Measurements from ENCODE around the gene TSNAX.

Gene TSNAX

GRCh38 chr1:231606712-231607111 lies 78.2 kb downstream of the TSNAX start:
- peaks cover 4% of the 10 kb centered on the region for H3K9me3 Mint-ChIP-seq
- no peak for DNase-seq
- peaks cover 24% of the 10 kb centered on the region for H3K27me3 Mint-ChIP-seq
- no peak overlapping the region for H3K27ac Mint-ChIP-seq
- H3K36me3 Mint-ChIP-seq: peaks cover 10% of the 10 kb centered on the region
- H3K4me3 Mint-ChIP-seq: no peak overlapping the region
- H3K4me1 Mint-ChIP-seq: peaks cover 33% of the 10 kb centered on the region
- CTCF ChIA-PET: interaction anchor here (0.7 to 2.4 kb wide), 7 partner anchors 15 to 585 kb away, joined by 3 to 6 read pairs (median 4); partner anchors contain the start of genes EXOC8 and SPRTN

DNA sequence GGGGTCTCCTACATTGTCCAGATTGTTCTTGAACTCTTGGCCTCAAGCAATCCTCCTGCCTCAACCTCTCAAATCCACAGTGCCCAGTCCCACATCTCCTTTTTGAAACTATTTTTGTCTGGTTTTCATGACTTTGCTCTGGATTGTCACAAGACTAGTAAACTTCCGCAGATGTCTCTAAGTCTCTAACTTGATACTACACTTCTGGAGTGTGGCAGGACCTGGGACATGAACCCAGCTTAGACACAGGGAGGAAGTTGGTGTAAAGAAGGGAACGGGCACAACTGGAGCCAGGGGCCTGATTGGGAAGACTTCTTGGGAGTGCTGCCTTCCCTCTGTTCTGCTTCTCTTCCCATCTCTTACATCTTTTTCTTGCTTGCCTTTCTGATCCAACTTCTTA lies 81.9 kb downstream of the TSNAX start:
- CTCF ChIA-PET: no interaction called here
- Mint-ChIP-seq H3K4me1 (peaks cover 53% of the 10 kb centered on the region), H3K36me3 (peaks cover 24% of the 10 kb centered on the region), H3K27me3 (peaks cover 24% of the 10 kb centered on the region), H3K4me3 (no peak overlapping the region), H3K9me3 (peaks cover 18% of the 10 kb centered on the region), H3K27ac (no peak overlapping the region)
- DNase-seq: no peak

GRCh38 chr1:231611111-231611510 lies 82.6 kb downstream of the TSNAX start:
- H3K27me3 Mint-ChIP-seq: peaks cover 22% of the 10 kb centered on the region
- H3K27ac Mint-ChIP-seq: peak overlapping the region; percentile 51
- CTCF ChIA-PET: no interaction called here
- H3K4me3 Mint-ChIP-seq: no peak overlapping the region
- H3K4me1 Mint-ChIP-seq: peaks cover 55% of the 10 kb centered on the region
- H3K36me3 Mint-ChIP-seq: peaks cover 24% of the 10 kb centered on the region
- no peak for DNase-seq
- peaks cover 18% of the 10 kb centered on the region for H3K9me3 Mint-ChIP-seq

DNA sequence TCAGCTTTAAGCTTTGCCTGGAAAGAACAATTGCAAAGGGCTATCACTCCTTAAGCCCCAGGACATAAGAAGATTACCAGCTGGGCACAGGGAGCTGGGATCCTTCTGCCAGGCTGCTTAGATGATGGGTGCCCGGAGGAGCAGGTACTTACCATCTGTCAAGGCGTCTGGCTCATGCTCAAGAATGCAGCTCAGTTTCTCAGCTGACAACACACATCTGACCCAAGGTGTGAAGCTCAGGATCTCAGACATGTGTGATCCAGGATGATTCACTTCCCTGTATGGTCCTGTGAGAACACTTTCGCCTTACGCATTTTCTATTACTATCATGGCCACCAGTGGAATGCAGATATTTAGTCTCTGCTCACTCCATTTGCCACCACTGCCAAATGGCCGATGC lies 83.4 kb downstream of the TSNAX start:
- H3K4me3 Mint-ChIP-seq: peak overlapping the region; percentile 32
- H3K9me3 Mint-ChIP-seq: peaks cover 18% of the 10 kb centered on the region
- peaks cover 24% of the 10 kb centered on the region for H3K36me3 Mint-ChIP-seq
- peaks cover 58% of the 10 kb centered on the region for H3K4me1 Mint-ChIP-seq
- CTCF ChIA-PET: no interaction called here
- H3K27ac Mint-ChIP-seq: peak overlapping the region; percentile 91
- H3K27me3 Mint-ChIP-seq: peaks cover 21% of the 10 kb centered on the region
- no peak for DNase-seq

- H3K9me3 Mint-ChIP-seq: peaks cover 18% of the 10 kb centered on the region
- H3K36me3 Mint-ChIP-seq: peaks cover 24% of the 10 kb centered on the region
- H3K4me1 Mint-ChIP-seq: peaks cover 58% of the 10 kb centered on the region
- peaks cover 25% of the 10 kb centered on the region for H3K27me3 Mint-ChIP-seq
- peak overlapping the region; percentile 32 for H3K4me3 Mint-ChIP-seq
- peak overlapping the region; percentile 91 for H3K27ac Mint-ChIP-seq
- DNase-seq: peak; percentile 81
- CTCF ChIA-PET: interaction anchor here (1.0 to 1.5 kb wide), 2 partner anchors 10 to 17 kb away, joined by 3 to 4 read pairs; no protein-coding TSS in a partner anchor
These were observed 84.1 kb downstream of the TSNAX start for GRCh38 chr1:231612393-231613089.

- Mint-ChIP-seq H3K27ac (peak overlapping the region; percentile 91), H3K4me1 (peaks cover 58% of the 10 kb centered on the region), H3K27me3 (peaks cover 26% of the 10 kb centered on the region), H3K9me3 (peaks cover 18% of the 10 kb centered on the region), H3K4me3 (peak overlapping the region; percentile 10), H3K36me3 (peaks cover 25% of the 10 kb centered on the region)
- peak; percentile 34 for DNase-seq
- CTCF ChIA-PET: interaction anchor here (1.0 to 1.5 kb wide), 2 partner anchors 9 to 16 kb away, joined by 3 to 4 read pairs; no protein-coding TSS in a partner anchor
These were observed 85.2 kb downstream of the TSNAX start for GRCh38 chr1:231613419-231614349.

All from activated naive CD4-positive, alpha-beta T cell treated with anti-CD3 and anti-CD28 coated beads, Interleukin-2, amount 10 ng/mL, durations not matched to agents 7 days and 5 days (primary cell).